Upper lobe of right lung (tissue), 1 donor: Measurements from ENCODE around the gene CYBB. TPM values are rescaled to one million over a fixed set of nuclear protein-coding genes. Genes with fewer than 3 reads are reported as not detected.

ENCODE experiments used
- ATAC-seq: fragments of 200-7000 bp; cut with Tn5 transposase; one replicate; pipeline ENCODE4 v1.9.1; 2020; ENCODE audit warnings: mild to moderate bottlenecking, moderate library complexity
- DNase-seq: peaks from one replicate; pipeline ENCODE4 v3.0.0-alpha.2; 2020
- H3K27ac ChIP-seq: fragments of 200-600 bp; one replicate; pipeline ENCODE4 v1.8.0; 2022
- H3K27me3 ChIP-seq: fragments of 200-600 bp; one replicate; pipeline ENCODE4 v1.8.0; 2022; ENCODE audit warnings: mild to moderate bottlenecking
- H3K36me3 ChIP-seq: fragments of 200-600 bp; one replicate; pipeline ENCODE4 v1.8.0; 2022
- H3K4me1 ChIP-seq: fragments of 200-600 bp; one replicate; pipeline ENCODE4 v1.8.0; 2022
- H3K4me3 ChIP-seq: fragments of 200-600 bp; one replicate; pipeline ENCODE4 v1.8.0; 2022; ENCODE audit warnings: mild to moderate bottlenecking
- H3K9me3 ChIP-seq: fragments of 200-600 bp; one replicate; pipeline ENCODE4 v1.8.0; 2022
- intact Hi-C: fragments of 100-400 bp; cut with DNase I; formaldehyde crosslinking; loops from one replicate; pipeline ENCODE4 v1.11.0; 2022
- total RNA-seq: library from RNA; stranded (reverse); fragmentation: NEBNext Ultra II Directional; extraction: Animal tissue kit (Norgen Biotek cat#: 25700); gene quantifications from one replicate; pipeline ENCODE4 v1.2.1, GENCODE V29; 2021
- TF ChIP-seq, protein P1 (sequence below): fragments of 200-600 bp; IDR thresholded peaks from one replicate; pipeline ENCODE4 v1.8.0; 2022; ENCODE audit warnings: antibody characterized with exemption
- donor health status: DM: no; HTN: yes; CAD: no; lungs with severe emphysema.

The CYBB gene
- total RNA-seq, 1 donor from 2014 or later, result 225 TPM

- H3K27ac ChIP-seq, result peak within 1 kb of the TSS; percentile 78
- no peaks in the 10 kb centered on the region for H3K9me3 ChIP-seq
- intact Hi-C loops, result no loop called here
- H3K4me3 ChIP-seq, result peak within 1 kb of the TSS; percentile 67
- ATAC-seq (peak; percentile 100), DNase-seq (peak; percentile 92)
- peaks cover 4% of the 10 kb centered on the region for H3K4me1 ChIP-seq
- no peaks in the 10 kb centered on the region for H3K27me3 ChIP-seq
- H3K36me3 ChIP-seq, result no peaks in the 10 kb centered on the region
- TF ChIP-seq, protein P1, sequence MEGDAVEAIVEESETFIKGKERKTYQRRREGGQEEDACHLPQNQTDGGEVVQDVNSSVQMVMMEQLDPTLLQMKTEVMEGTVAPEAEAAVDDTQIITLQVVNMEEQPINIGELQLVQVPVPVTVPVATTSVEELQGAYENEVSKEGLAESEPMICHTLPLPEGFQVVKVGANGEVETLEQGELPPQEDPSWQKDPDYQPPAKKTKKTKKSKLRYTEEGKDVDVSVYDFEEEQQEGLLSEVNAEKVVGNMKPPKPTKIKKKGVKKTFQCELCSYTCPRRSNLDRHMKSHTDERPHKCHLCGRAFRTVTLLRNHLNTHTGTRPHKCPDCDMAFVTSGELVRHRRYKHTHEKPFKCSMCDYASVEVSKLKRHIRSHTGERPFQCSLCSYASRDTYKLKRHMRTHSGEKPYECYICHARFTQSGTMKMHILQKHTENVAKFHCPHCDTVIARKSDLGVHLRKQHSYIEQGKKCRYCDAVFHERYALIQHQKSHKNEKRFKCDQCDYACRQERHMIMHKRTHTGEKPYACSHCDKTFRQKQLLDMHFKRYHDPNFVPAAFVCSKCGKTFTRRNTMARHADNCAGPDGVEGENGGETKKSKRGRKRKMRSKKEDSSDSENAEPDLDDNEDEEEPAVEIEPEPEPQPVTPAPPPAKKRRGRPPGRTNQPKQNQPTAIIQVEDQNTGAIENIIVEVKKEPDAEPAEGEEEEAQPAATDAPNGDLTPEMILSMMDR, result no peak
These were observed 67.3 kb downstream of the CYBB start, which contains the start of gene DYNLT3 for GRCh38 chrX:37846934-37847732. DYNLT3 (minus strand) TSS chrX:37847571; CDS start chrX:37847510, 61 bp downstream.

DNA sequence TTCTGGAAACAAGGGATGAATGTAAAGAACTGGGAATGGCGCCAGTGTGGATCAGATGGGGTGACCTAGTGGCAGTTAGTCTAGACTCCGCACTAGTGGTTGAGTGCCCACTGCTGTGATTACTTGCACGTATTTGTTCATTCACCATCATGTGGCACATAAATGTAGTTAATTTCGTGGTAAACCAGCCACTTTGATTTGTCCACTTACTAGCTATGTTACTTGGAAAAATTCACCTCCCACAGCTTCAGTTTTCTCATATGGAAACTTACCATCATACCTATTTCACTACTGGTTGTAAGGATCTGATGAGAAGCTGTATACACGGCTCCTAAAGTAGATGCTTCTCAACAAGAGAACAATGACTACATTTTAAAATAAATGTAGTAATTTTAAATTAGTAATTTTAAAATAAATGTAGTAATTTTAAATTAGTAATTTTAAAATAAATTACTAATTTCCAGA, 67.9 kb downstream of the CYBB start:
- Histone ChIP-seq H3K27me3 (no peaks in the 10 kb centered on the region), H3K4me3 (peak overlapping the region; percentile 67), H3K4me1 (peaks cover 4% of the 10 kb centered on the region), H3K36me3 (no peaks in the 10 kb centered on the region), H3K27ac (peak overlapping the region; percentile 78), H3K9me3 (no peaks in the 10 kb centered on the region)
- ATAC-seq, result no peak
- no peak for DNase-seq
- intact Hi-C loops, result no loop called here
- TF ChIP-seq, protein P1, result no peak

- Histone ChIP-seq H3K4me3 (no peak overlapping the region), H3K36me3 (no peaks in the 10 kb centered on the region), H3K4me1 (no peaks in the 10 kb centered on the region), H3K27me3 (no peaks in the 10 kb centered on the region), H3K27ac (no peak overlapping the region), H3K9me3 (no peaks in the 10 kb centered on the region)
- intact Hi-C loops, result no loop called here
- TF ChIP-seq, protein P1, result no peak
- no peak for DNase-seq
- no peak for ATAC-seq
These were observed 74.3 kb downstream of the CYBB start for GRCh38 chrX:37854148-37854547.

DNA sequence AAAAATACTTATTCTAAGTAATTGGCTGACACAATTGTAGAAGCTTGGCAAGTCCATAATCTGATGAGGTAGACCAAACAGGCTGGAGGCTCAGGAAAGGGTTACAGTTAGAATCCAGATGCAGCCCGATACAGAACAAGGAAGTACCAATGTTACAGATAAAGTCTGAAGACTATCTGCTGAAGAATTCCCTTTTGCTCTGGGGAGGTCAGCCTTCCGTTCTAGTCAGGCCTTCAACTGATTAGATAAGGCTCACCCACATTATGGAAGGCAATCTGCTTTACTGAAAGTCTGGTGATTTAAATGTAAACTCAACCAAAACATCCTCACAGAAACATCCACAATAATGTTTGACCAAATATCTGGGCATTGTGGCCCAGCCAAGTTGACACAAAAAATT, 74.9 kb downstream of the CYBB start:
- intact Hi-C loops, result no loop called here
- no peak for DNase-seq
- no peaks in the 10 kb centered on the region for H3K9me3 ChIP-seq
- no peaks in the 10 kb centered on the region for H3K27me3 ChIP-seq
- H3K4me3 ChIP-seq, result no peak overlapping the region
- H3K27ac ChIP-seq, result no peak overlapping the region
- TF ChIP-seq, protein P1, result no peak
- H3K4me1 ChIP-seq, result no peaks in the 10 kb centered on the region
- no peak for ATAC-seq
- no peaks in the 10 kb centered on the region for H3K36me3 ChIP-seq

GRCh38 chrX:37860721-37861120, 80.9 kb downstream of the CYBB start:
- H3K4me1 ChIP-seq, result no peaks in the 10 kb centered on the region
- TF ChIP-seq, protein P1, result no peak
- H3K36me3 ChIP-seq, result no peaks in the 10 kb centered on the region
- H3K27ac ChIP-seq, result no peak overlapping the region
- DNase-seq (no peak), ATAC-seq (no peak)
- H3K9me3 ChIP-seq, result no peaks in the 10 kb centered on the region
- H3K4me3 ChIP-seq, result no peak overlapping the region
- intact Hi-C loops, result no loop called here
- H3K27me3 ChIP-seq, result no peaks in the 10 kb centered on the region
